Measurements from ENCODE around the gene SKOR2.

DNA sequence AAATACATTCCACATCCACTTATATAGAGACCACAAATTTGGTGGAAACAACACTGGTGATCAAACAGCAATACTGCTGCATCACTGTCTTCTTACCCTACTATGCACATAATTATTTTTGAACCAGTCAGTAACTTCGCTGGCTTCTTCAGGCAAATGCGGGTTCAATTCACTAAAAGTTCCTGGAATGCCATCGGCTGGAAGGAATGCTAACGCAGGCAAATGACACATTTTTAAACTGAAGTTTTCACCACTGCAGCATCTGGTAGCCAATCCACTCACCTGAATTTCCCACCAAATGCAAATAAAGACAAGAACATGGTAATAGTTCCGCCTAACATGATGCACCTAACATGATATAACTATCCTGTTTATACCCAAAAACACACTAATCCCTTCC lies 91.2 kb downstream of the SKOR2 start:
- TF ChIP-seq, protein P1, sequence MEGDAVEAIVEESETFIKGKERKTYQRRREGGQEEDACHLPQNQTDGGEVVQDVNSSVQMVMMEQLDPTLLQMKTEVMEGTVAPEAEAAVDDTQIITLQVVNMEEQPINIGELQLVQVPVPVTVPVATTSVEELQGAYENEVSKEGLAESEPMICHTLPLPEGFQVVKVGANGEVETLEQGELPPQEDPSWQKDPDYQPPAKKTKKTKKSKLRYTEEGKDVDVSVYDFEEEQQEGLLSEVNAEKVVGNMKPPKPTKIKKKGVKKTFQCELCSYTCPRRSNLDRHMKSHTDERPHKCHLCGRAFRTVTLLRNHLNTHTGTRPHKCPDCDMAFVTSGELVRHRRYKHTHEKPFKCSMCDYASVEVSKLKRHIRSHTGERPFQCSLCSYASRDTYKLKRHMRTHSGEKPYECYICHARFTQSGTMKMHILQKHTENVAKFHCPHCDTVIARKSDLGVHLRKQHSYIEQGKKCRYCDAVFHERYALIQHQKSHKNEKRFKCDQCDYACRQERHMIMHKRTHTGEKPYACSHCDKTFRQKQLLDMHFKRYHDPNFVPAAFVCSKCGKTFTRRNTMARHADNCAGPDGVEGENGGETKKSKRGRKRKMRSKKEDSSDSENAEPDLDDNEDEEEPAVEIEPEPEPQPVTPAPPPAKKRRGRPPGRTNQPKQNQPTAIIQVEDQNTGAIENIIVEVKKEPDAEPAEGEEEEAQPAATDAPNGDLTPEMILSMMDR (IDR thresholded peaks at IDR 0.05) = no peak
- no peak for TF ChIP-seq POLR2A (IDR thresholded peaks at IDR 0.05)

All from esophagus squamous epithelium (tissue), 4 donors.